K562 (cell line): ENCODE measurements around the gene ELMO1. TPM values are rescaled to one million over a fixed set of nuclear protein-coding genes. Genes with fewer than 3 reads are reported as not detected.

Source experiments
- BCLAF1 ChIP-seq, 2 experiments: fragments of 450-650 bp in 1 of 2; IDR thresholded peaks; 2 replicates each; pipeline ENCODE4 v1.6.1; 2011 to 2017; ENCODE audit warnings: low read depth in 2 of 2, antibody characterized with exemption in 1 of 2, borderline replicate concordance in 1 of 2, low read length in 1 of 2, mild to moderate bottlenecking in 1 of 2, mixed read lengths in 1 of 2; ENCODE audit not compliant: control insufficient read depth in 1 of 2
- DMBX1 ChIP-seq: fragments of 250-450 bp; sonication (Bioruptor Pico); IDR thresholded peaks from 2 replicates; pipeline ENCODE4 v1.8.0; 2022; ENCODE audit warnings: inconsistent platforms, mild to moderate bottlenecking, moderate library complexity, borderline replicate concordance
- HMGXB4 ChIP-seq: sonication (generic); formaldehyde crosslinking; IDR thresholded peaks from 2 replicates; pipeline ENCODE4 v1.8.1; 2023; ENCODE audit warnings: mild to moderate bottlenecking, missing genetic modification reagents
- POLR2AphosphoS2 ChIP-seq: IDR thresholded peaks from 2 replicates; pipeline ENCODE4 v1.6.1; 2012; ENCODE audit warnings: low read length, improper control_type of control experiment
- PTTG1 ChIP-seq: fragments of 450-650 bp; IDR thresholded peaks from 2 replicates; pipeline ENCODE4 v1.6.1; 2016; ENCODE audit warnings: low read depth, mild to moderate bottlenecking, missing genetic modification characterization, missing compliant biosample characterization
- RAD51 ChIP-seq: fragments of 450-650 bp; IDR thresholded peaks from 2 replicates; pipeline ENCODE4 v1.7.1; 2016; ENCODE audit warnings: low read depth, mild to moderate bottlenecking, borderline replicate concordance
- RNF2 ChIP-seq: sonication (generic); IDR thresholded peaks from 2 replicates; pipeline ENCODE4 v1.6.1; 2016
- STAT6 ChIP-seq: sonication (generic); formaldehyde crosslinking; IDR thresholded peaks from 2 replicates; pipeline ENCODE4 v1.8.1; 2023; ENCODE audit warnings: mild to moderate bottlenecking, missing genetic modification reagents
- ZC3H8 ChIP-seq: fragments of 450-650 bp; IDR thresholded peaks from 2 replicates; pipeline ENCODE4 v1.6.1; 2017
- ZNF655 ChIP-seq: fragments of 250-450 bp; sonication (Bioruptor Pico); IDR thresholded peaks from 2 replicates; pipeline ENCODE4 v1.5.0; 2021
- polyA plus RNA-seq, 8 experiments: library from polyadenylated mRNA; depleted of rRNA in 4 of 8; stranded (reverse) in 5 of 8; unstranded in 3 of 8; fragments of >200 nt; fragmentation: Nextera tagmentation in 2 of 8; fragmentation: Illumina TruSeq in 1 of 8; extraction: Ambion mirVana in 2 of 8; extraction: Trizol in 1 of 8; gene quantifications; 2 replicates each; pipeline versions ENCODE4 v1.2.1 to v1.2.3, GENCODE V29; 2011 to 2014; ENCODE audit warnings: inconsistent platforms in 1 of 8, missing spikeins in 1 of 8
- total RNA-seq, 7 experiments: library from RNA; depleted of rRNA in 6 of 7; stranded (reverse); fragments of >200 nt in 6 of 7; fragmentation: Illumina TruSeq in 2 of 7; extraction: Trizol in 2 of 7; gene quantifications; 2 replicates each; pipeline versions ENCODE4 v1.2.1 to v1.2.3, GENCODE V29; 2011 to 2021; ENCODE audit warnings: low replicate concordance in 1 of 7

ELMO1 gene
- total and polyA plus RNA-seq, 9 of the 15 experiments (the other 6 are each of a cell fraction or from before 2014, with no cell fraction given), result 0.36 to 7.2 (median 3.6) TPM

GRCh38 chr7:36884351-36884750, 564.3 kb downstream of the ELMO1 start (continued):
- TF ChIP-seq HMGXB4 (CRISPR knock-in tag) (no peak), ZNF655 (no peak), DMBX1 (CRISPR knock-in tag) (no peak), PTTG1 (no peak), RNF2 (no peak), BCLAF1 (IDR thresholded peaks at IDR 0.05; ENCODE audit: borderline replicate concordance in 1 of 2, control insufficient read depth in 1 of 2, low read depth in 2 of 2, low read length in 1 of 2) (no peak), ZC3H8 (no peak), STAT6 (CRISPR knock-in tag) (no peak), RAD51 (no peak), POLR2AphosphoS2 (no peak)
